ENCODE results near the gene CCL5. TPM values are rescaled to one million over a fixed set of nuclear protein-coding genes. Genes with fewer than 3 reads are reported as not detected.

Gene CCL5
- total RNA-seq, 1 donor from 2014 or later: not detected

DNA sequence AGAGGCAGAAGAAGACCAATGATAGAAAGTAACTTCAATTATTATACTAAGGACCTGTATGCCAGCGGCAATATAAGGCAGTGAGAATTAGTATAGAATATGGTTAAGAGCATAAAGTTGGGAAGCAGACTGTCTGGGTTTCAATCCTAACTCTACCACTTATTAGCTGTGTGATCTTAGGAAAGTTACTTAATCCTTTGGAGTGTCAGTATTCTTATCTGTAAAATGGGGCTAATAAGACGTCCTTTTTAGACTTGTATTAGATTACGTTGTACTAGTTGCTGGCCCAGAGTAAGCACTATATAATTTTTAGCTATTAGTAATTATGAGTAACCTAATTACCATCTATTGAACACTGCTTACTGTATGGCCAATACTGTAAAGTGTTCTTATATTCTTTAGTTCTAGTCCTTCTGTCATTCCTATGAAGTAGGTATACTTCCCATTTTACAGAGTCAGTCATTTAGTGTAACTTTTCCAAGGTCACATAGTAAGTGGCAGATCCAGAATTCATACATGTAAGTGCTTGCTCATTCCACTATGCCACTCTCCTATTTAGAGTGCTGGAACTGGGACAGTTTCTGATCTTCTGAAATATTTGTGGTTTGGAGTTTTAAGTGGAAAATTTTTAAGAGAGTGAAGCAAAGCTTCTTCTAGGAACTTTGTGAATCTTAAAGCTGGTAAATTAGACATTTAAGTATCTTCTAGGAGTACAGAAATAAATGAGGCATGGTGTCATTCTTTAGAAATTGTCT, 33.9 kb downstream of the CCL5 start:
- TF ChIP-seq, protein P1, sequence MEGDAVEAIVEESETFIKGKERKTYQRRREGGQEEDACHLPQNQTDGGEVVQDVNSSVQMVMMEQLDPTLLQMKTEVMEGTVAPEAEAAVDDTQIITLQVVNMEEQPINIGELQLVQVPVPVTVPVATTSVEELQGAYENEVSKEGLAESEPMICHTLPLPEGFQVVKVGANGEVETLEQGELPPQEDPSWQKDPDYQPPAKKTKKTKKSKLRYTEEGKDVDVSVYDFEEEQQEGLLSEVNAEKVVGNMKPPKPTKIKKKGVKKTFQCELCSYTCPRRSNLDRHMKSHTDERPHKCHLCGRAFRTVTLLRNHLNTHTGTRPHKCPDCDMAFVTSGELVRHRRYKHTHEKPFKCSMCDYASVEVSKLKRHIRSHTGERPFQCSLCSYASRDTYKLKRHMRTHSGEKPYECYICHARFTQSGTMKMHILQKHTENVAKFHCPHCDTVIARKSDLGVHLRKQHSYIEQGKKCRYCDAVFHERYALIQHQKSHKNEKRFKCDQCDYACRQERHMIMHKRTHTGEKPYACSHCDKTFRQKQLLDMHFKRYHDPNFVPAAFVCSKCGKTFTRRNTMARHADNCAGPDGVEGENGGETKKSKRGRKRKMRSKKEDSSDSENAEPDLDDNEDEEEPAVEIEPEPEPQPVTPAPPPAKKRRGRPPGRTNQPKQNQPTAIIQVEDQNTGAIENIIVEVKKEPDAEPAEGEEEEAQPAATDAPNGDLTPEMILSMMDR (IDR thresholded peaks at IDR 0.05; ENCODE audit: insufficient read depth, low read length, poor library complexity, severe bottlenecking): no peak
- Histone ChIP-seq H3K4me3 (ENCODE audit: low read depth, low read length) (no peak overlapping the region), H3K27me3 (ENCODE audit: control insufficient read depth, insufficient read depth, low read length) (no peaks in the 10 kb centered on the region), H3K36me3 (ENCODE audit: control insufficient read depth, insufficient read depth, low read length) (no peaks in the 10 kb centered on the region)
- no peak for DNase-seq (ENCODE audit: low read depth)

DNA sequence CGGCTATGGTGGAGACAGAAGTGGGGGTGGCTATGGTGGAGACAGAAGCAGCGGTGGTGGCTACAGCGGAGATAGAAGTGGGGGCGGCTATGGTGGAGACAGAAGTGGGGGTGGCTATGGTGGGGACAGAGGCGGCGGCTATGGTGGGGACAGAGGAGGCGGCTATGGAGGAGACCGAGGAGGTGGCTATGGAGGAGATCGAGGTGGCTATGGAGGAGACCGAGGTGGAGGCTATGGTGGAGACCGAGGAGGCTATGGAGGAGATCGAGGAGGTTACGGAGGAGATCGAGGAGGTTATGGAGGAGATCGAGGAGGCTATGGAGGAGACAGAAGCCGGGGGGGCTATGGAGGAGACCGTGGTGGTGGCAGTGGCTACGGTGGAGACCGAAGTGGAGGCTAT, 35.6 kb downstream of the CCL5 start:
- H3K27me3 ChIP-seq (ENCODE audit: control insufficient read depth, insufficient read depth, low read length): no peaks in the 10 kb centered on the region
- no peak for DNase-seq (ENCODE audit: low read depth)
- H3K36me3 ChIP-seq (ENCODE audit: control insufficient read depth, insufficient read depth, low read length): no peaks in the 10 kb centered on the region
- TF ChIP-seq, protein P1 (IDR thresholded peaks at IDR 0.05; ENCODE audit: insufficient read depth, low read length, poor library complexity, severe bottlenecking): no peak
- no peak overlapping the region for H3K4me3 ChIP-seq (ENCODE audit: low read depth, low read length)

DNA sequence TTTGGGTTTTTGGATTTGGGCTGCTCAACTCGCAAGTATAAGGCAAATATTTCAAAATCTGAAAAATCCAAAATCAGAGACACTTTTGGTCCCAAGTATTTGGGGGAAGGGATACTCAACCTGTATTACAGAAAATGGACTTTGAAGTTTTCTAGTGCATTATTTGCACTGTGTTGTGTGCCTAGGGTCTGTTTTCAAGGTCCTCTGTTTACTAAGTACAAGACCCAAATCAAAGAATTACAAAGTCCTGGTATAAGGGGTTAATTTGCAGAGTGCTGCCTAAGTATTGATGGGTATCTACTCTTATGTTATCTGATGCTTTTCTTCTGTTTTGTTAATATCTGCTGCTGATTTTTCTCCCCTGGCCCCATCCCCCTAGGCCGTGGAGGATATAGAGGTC, 36.5 kb downstream of the CCL5 start:
- Histone ChIP-seq H3K36me3 (ENCODE audit: control insufficient read depth, insufficient read depth, low read length) (no peaks in the 10 kb centered on the region), H3K4me3 (ENCODE audit: low read depth, low read length) (no peak overlapping the region), H3K27me3 (ENCODE audit: control insufficient read depth, insufficient read depth, low read length) (no peaks in the 10 kb centered on the region)
- TF ChIP-seq, protein P1 (IDR thresholded peaks at IDR 0.05; ENCODE audit: insufficient read depth, low read length, poor library complexity, severe bottlenecking): no peak
- no peak for DNase-seq (ENCODE audit: low read depth)

DNA sequence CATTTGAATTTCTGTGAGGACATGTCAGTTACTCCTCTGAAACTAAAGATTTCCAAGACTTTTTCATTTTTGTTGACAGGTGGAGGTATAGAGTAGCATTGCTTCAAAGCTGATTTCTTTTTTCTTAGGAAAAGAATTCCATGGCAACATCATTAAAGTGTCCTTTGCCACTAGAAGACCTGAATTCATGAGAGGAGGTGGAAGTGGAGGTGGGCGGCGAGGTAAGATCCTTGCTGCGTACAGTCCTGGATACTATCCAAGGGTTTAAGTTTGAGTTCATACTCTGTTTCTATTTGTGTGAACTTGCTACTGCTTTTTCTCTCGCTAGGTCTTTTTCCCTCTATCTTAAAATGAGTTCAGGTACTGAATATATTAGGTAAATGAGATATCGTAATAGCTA, 37.9 kb downstream of the CCL5 start:
- Histone ChIP-seq H3K36me3 (ENCODE audit: control insufficient read depth, insufficient read depth, low read length) (no peaks in the 10 kb centered on the region), H3K4me3 (ENCODE audit: low read depth, low read length) (no peak overlapping the region), H3K27me3 (ENCODE audit: control insufficient read depth, insufficient read depth, low read length) (no peaks in the 10 kb centered on the region)
- TF ChIP-seq, protein P1 (IDR thresholded peaks at IDR 0.05; ENCODE audit: insufficient read depth, low read length, poor library complexity, severe bottlenecking): no peak
- no peak for DNase-seq (ENCODE audit: low read depth)

DNA sequence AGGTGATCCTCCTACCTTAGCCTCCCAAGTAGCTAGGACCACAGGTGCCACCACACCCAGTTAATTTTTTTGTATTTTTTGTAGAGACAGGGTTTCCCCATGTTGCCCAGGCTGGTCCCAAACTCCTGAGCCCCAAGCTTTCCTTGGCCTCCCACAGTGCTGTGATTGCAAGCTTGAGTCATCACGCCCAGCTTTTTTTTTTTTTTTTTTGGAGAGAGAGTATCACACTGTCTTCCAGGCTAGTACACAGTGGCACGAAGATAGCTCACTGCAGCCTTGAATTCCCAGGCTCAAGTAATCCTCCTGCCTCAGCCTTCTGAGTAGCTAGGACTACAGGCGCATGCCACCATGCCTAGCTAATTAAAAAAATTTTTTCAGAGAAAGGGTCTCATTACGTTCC, 38.7 kb downstream of the CCL5 start:
- Histone ChIP-seq H3K4me3 (ENCODE audit: low read depth, low read length) (no peak overlapping the region), H3K27me3 (ENCODE audit: control insufficient read depth, insufficient read depth, low read length) (no peaks in the 10 kb centered on the region), H3K36me3 (ENCODE audit: control insufficient read depth, insufficient read depth, low read length) (no peaks in the 10 kb centered on the region)
- TF ChIP-seq, protein P1 (IDR thresholded peaks at IDR 0.05; ENCODE audit: insufficient read depth, low read length, poor library complexity, severe bottlenecking): no peak
- DNase-seq (ENCODE audit: low read depth): no peak

DNA sequence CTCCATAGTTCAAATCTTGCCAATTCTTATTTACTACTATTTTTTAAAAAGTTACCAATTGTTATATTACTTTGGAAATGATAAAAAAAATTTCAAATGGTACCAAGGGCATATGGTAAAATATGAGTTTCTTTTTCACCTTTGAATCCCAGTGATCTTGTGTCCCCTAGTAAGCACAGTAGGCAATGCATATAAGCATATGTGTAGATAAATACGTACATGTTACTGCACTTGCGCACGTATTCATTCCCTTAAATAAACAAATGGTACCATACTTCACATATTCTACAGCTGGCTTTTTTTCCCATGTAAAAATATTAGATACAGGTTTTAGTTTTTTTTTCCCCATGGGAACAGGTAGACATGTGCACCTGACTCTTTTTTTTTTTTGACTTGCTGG, 39.1 kb downstream of the CCL5 start:
- H3K36me3 ChIP-seq (ENCODE audit: control insufficient read depth, insufficient read depth, low read length): no peaks in the 10 kb centered on the region
- TF ChIP-seq, protein P1 (IDR thresholded peaks at IDR 0.05; ENCODE audit: insufficient read depth, low read length, poor library complexity, severe bottlenecking): no peak
- DNase-seq (ENCODE audit: low read depth): no peak
- H3K27me3 ChIP-seq (ENCODE audit: control insufficient read depth, insufficient read depth, low read length): no peaks in the 10 kb centered on the region
- H3K4me3 ChIP-seq (ENCODE audit: low read depth, low read length): no peak overlapping the region

Measured in kidney epithelial cell (primary cell).